ENCODE data around the gene HELZ2. TPM values are rescaled to one million over a fixed set of nuclear protein-coding genes. Genes with fewer than 3 reads are reported as not detected.

Gene HELZ2
- total and polyA plus RNA-seq, 2 experiments from 2014 or later = 5.2 to 48.9 TPM

GRCh38 chr20:63558804-63559484 lies 15.1 kb downstream of the HELZ2 start:
- no peaks in the 10 kb centered on the region for H3K9me2 ChIP-seq (ENCODE audit: insufficient read depth)
- no peak overlapping the region for H2AFZ ChIP-seq
- H3K4me3 Mint-ChIP-seq = no peak overlapping the region
- peaks cover 4% of the 10 kb centered on the region; the same call in 2 of the 3 replicates for H3K9me3 Mint-ChIP-seq
- H3K27me3 ChIP-seq (ENCODE audit: insufficient read depth) = no peaks in the 10 kb centered on the region
- H4K20me1 ChIP-seq (replicated peaks; ENCODE audit: insufficient read depth) = no peaks in the 10 kb centered on the region
- H3K27ac Mint-ChIP-seq = no peak overlapping the region
- peaks cover 6% of the 10 kb centered on the region; the same call in 1 of the 2 replicates for H3F3A ChIP-seq (replicated peaks; ENCODE audit: low read depth)
- no peak for TF ChIP-seq ZNF462 (CRISPR knock-in tag; IDR thresholded peaks at IDR 0.05)
- TF ChIP-seq REST (IDR thresholded peaks at IDR 0.05; ENCODE audit: unreplicated experiment) = no peak
- TF ChIP-seq CREB1 (CRISPR knock-in tag; IDR thresholded peaks at IDR 0.05; ENCODE audit: low read depth) = no peak
- no peak for TF ChIP-seq EZH2 (IDR thresholded peaks at IDR 0.05; ENCODE audit: low read depth, unreplicated experiment)
- TF ChIP-seq ZNF331 (CRISPR knock-in tag; IDR thresholded peaks at IDR 0.05; ENCODE audit: low read depth) = no peak
- no peak for TF ChIP-seq NANOG (IDR thresholded peaks at IDR 0.05; ENCODE audit: borderline replicate concordance)
- TF ChIP-seq ETS1 (IDR thresholded peaks at IDR 0.05) = no peak
- no peak for TF ChIP-seq JUNB (IDR thresholded peaks at IDR 0.05; ENCODE audit: unreplicated experiment)
- no peaks in the 10 kb centered on the region for H3K4me1 ChIP-seq (ENCODE audit: insufficient read depth)
- no peak for DNase-seq (ENCODE audit: low spot score)
- peaks cover 4% of the 10 kb centered on the region; the same call in 2 of the 3 replicates for H3K4me1 Mint-ChIP-seq
- H3K79me2 ChIP-seq (replicated peaks; ENCODE audit: insufficient read depth) = no peaks in the 10 kb centered on the region
- H3K4me3 ChIP-seq = no peak overlapping the region
- peaks cover 3% of the 10 kb centered on the region for H3K27me3 Mint-ChIP-seq (ENCODE audit: insufficient read depth, low read depth, poor library complexity)
- ATAC-seq = no peak
- H3K27ac ChIP-seq (ENCODE audit: low read depth) = no peak overlapping the region
- peaks cover 3% of the 10 kb centered on the region; the same call in 1 of the 3 replicates for H3K36me3 Mint-ChIP-seq (ENCODE audit: low read depth)
- H3K36me3 ChIP-seq (ENCODE audit: insufficient read depth) = no peaks in the 10 kb centered on the region
- H3K4me2 ChIP-seq = no peak overlapping the region
